H9 (cell line): ENCODE results near the gene TRPM2. TPM values are rescaled to one million over a fixed set of nuclear protein-coding genes. Genes with fewer than 3 reads are reported as not detected.

Experiments
- DNase-seq: peaks from one replicate; pipeline ENCODE4 v3.0.0-alpha.2; 2017
- H2AFZ ChIP-seq: one replicate; pipeline ENCODE4 v1.6.1; 2013; ENCODE audit warnings: mild to moderate bottlenecking, low read length, control low read depth, moderate library complexity
- H2AK5ac ChIP-seq: 2 replicates; pipeline ENCODE4 v1.6.1; 2013; ENCODE audit warnings: low read length, control low read depth, mixed read lengths; ENCODE audit not compliant: insufficient read length
- H2BK120ac ChIP-seq: one replicate; pipeline ENCODE4 v1.6.1; 2013; ENCODE audit warnings: low read depth, mild to moderate bottlenecking, low read length, control low read depth, inconsistent platforms; ENCODE audit not compliant: poor library complexity, severe bottlenecking
- H2BK12ac ChIP-seq: 2 replicates; pipeline ENCODE4 v1.6.1; 2013; ENCODE audit warnings: low read length, control low read depth, mixed read lengths, low read depth; ENCODE audit not compliant: insufficient read length
- H2BK15ac ChIP-seq: 2 replicates; pipeline ENCODE4 v1.6.1; 2013; ENCODE audit warnings: low read depth, low read length, control low read depth
- H2BK20ac ChIP-seq: one replicate; pipeline ENCODE4 v1.6.1; 2013; ENCODE audit warnings: low read depth, mild to moderate bottlenecking, low read length, control low read depth, inconsistent platforms; ENCODE audit not compliant: poor library complexity, severe bottlenecking
- H2BK5ac ChIP-seq: 2 replicates; pipeline ENCODE4 v1.6.1; 2013; ENCODE audit warnings: low read length, control low read depth, mixed read lengths; ENCODE audit not compliant: insufficient read length
- H3K14ac ChIP-seq: 2 replicates; pipeline ENCODE4 v1.6.1; 2013; ENCODE audit warnings: low read length, control low read depth; ENCODE audit not compliant: insufficient read depth
- H3K18ac ChIP-seq: 2 replicates; pipeline ENCODE4 v1.6.1; 2013; ENCODE audit warnings: low read depth, mild to moderate bottlenecking, mixed read lengths, low read length, control low read depth; ENCODE audit not compliant: insufficient read length
- H3K23ac ChIP-seq: 2 replicates; pipeline ENCODE4 v1.6.1; 2013; ENCODE audit warnings: low read length, control low read depth, mixed read lengths, low read depth; ENCODE audit not compliant: insufficient read length
- H3K23me2 ChIP-seq: 2 replicates; pipeline ENCODE4 v1.6.1; 2013; ENCODE audit warnings: low read depth, mild to moderate bottlenecking, mixed read lengths, low read length, control low read depth; ENCODE audit not compliant: insufficient read length, poor library complexity, severe bottlenecking
- H3K27ac ChIP-seq: 2 replicates; pipeline ENCODE4 v1.5.1; 2013; ENCODE audit warnings: low read length, control low read depth, mixed read lengths, low read depth; ENCODE audit not compliant: insufficient read length
- H3K27me3 ChIP-seq: 2 replicates; pipeline ENCODE4 v1.6.1; 2013; ENCODE audit warnings: low read length, control low read depth, inconsistent platforms; ENCODE audit not compliant: insufficient read depth
- H3K4ac ChIP-seq: 2 replicates; pipeline ENCODE4 v1.6.1; 2013; ENCODE audit warnings: low read depth, mild to moderate bottlenecking, control low read depth, inconsistent platforms, low read length, moderate library complexity
- H3K4me1 ChIP-seq: 2 replicates; pipeline ENCODE4 v1.6.1; 2013; ENCODE audit warnings: low read length, control low read depth, inconsistent platforms; ENCODE audit not compliant: insufficient read depth
- H3K4me2 ChIP-seq: 2 replicates; pipeline ENCODE4 v1.6.1; 2013; ENCODE audit warnings: low read length, control low read depth, mixed read lengths; ENCODE audit not compliant: insufficient read length, insufficient read depth
- H3K56ac ChIP-seq: 2 replicates; pipeline ENCODE4 v1.6.1; 2013; ENCODE audit warnings: low read depth, mild to moderate bottlenecking, mixed read lengths, low read length, control low read depth; ENCODE audit not compliant: insufficient read length
- H3K79me1 ChIP-seq: 2 replicates; pipeline ENCODE4 v1.6.1; 2013; ENCODE audit warnings: low read depth, mild to moderate bottlenecking, moderate library complexity, low read length, control low read depth, inconsistent platforms; ENCODE audit not compliant: insufficient read depth, poor library complexity, severe bottlenecking
- H3K79me2 ChIP-seq: 2 replicates; pipeline ENCODE4 v1.6.1; 2013; ENCODE audit warnings: low read length, control low read depth, inconsistent platforms; ENCODE audit not compliant: insufficient read depth
- H3K9ac ChIP-seq: 2 replicates; pipeline ENCODE4 v1.6.1; 2013; ENCODE audit warnings: low read length, control low read depth, mixed read lengths; ENCODE audit not compliant: insufficient read length; ENCODE audit errors: extremely low read depth
- H3K9me3 ChIP-seq: one replicate; pipeline ENCODE4 v1.6.1; 2013; ENCODE audit warnings: low read depth, low read length, inconsistent platforms; ENCODE audit not compliant: control insufficient read depth
- H3T11ph ChIP-seq: one replicate; pipeline ENCODE4 v1.6.1; 2013; ENCODE audit warnings: mild to moderate bottlenecking, low read length, control low read depth, inconsistent platforms
- H4K20me1 ChIP-seq: one replicate; pipeline ENCODE4 v1.6.1; 2013; ENCODE audit not compliant: control insufficient read depth, insufficient read length, insufficient read depth
- H4K5ac ChIP-seq: 2 replicates; pipeline ENCODE4 v1.6.1; 2013; ENCODE audit warnings: low read depth, mild to moderate bottlenecking, mixed read lengths, low read length, control low read depth; ENCODE audit not compliant: insufficient read length
- H4K8ac ChIP-seq: replicated peaks from 2 replicates; pipeline ENCODE4 v1.6.1; 2013; ENCODE audit warnings: low read length, control low read depth, mixed read lengths, low read depth; ENCODE audit not compliant: insufficient read length
- H4K91ac ChIP-seq: 2 replicates; pipeline ENCODE4 v1.6.1; 2013; ENCODE audit warnings: low read depth, mild to moderate bottlenecking, moderate library complexity, mixed read lengths, low read length, control low read depth; ENCODE audit not compliant: insufficient read length
- H3K27ac Mint-ChIP-seq, 3 experiments: 2 replicates in 2 of 3; 3 replicates in 1 of 3; pipeline ENCODE4 v1.8.0; 2020 to 2021; ENCODE audit warnings: mixed read lengths in 3 of 3, mild to moderate bottlenecking in 1 of 3, moderate library complexity in 1 of 3
- H3K27me3 Mint-ChIP-seq: 2 replicates; pipeline ENCODE4 v1.8.0; 2021; ENCODE audit warnings: low read depth, mild to moderate bottlenecking, moderate library complexity, mixed read lengths
- H3K36me3 Mint-ChIP-seq, 3 experiments: 2 replicates in 2 of 3; 3 replicates in 1 of 3; pipeline ENCODE4 v1.8.0; 2020 to 2021; ENCODE audit warnings: low read depth in 3 of 3, mixed read lengths in 3 of 3; ENCODE audit not compliant: insufficient read depth in 1 of 3
- H3K4me1 Mint-ChIP-seq, 2 experiments: 2 replicates each; pipeline ENCODE4 v1.8.0; 2020; ENCODE audit warnings: mixed read lengths in 2 of 2
- H3K4me3 Mint-ChIP-seq, 2 experiments: 2 replicates in 1 of 2; 3 replicates in 1 of 2; pipeline ENCODE4 v1.8.0; 2020 to 2021; ENCODE audit warnings: mild to moderate bottlenecking in 2 of 2, mixed read lengths in 2 of 2, moderate library complexity in 1 of 2
- H3K9me3 Mint-ChIP-seq, 2 experiments: 2 replicates in 1 of 2; 3 replicates in 1 of 2; pipeline ENCODE4 v1.8.0; 2020; ENCODE audit warnings: mild to moderate bottlenecking in 2 of 2, mixed read lengths in 2 of 2, moderate library complexity in 1 of 2
- WGBS: extraction: QIAGEN DNeasy Blood & Tissue Kit; methylation state at CpG from one replicate; pipeline ENCODE4 v1.1.7; 2013; ENCODE audit warnings: missing lambda C conversion rate, low lambda C conversion rate, mixed read lengths; ENCODE audit not compliant: insufficient read length; ENCODE audit errors: extremely low coverage; 5-methylcytosine and 5-hydroxymethylcytosine counted together
- total RNA-seq: library from RNA; stranded (reverse); gene quantifications from 2 replicates; pipeline ENCODE4 v1.2.1, GENCODE V29; 2021
- TF ChIP-seq, protein P1 (sequence below): fragments of 200-600 bp; sonication (generic); conservative IDR thresholded peaks from 3 replicates; pipeline ENCODE4 v1.8.0; 2021; ENCODE audit warnings: antibody characterized with exemption, mild to moderate bottlenecking

Gene TRPM2
- total RNA-seq, 1 experiment from 2014 or later, result 0.68 TPM

DNA sequence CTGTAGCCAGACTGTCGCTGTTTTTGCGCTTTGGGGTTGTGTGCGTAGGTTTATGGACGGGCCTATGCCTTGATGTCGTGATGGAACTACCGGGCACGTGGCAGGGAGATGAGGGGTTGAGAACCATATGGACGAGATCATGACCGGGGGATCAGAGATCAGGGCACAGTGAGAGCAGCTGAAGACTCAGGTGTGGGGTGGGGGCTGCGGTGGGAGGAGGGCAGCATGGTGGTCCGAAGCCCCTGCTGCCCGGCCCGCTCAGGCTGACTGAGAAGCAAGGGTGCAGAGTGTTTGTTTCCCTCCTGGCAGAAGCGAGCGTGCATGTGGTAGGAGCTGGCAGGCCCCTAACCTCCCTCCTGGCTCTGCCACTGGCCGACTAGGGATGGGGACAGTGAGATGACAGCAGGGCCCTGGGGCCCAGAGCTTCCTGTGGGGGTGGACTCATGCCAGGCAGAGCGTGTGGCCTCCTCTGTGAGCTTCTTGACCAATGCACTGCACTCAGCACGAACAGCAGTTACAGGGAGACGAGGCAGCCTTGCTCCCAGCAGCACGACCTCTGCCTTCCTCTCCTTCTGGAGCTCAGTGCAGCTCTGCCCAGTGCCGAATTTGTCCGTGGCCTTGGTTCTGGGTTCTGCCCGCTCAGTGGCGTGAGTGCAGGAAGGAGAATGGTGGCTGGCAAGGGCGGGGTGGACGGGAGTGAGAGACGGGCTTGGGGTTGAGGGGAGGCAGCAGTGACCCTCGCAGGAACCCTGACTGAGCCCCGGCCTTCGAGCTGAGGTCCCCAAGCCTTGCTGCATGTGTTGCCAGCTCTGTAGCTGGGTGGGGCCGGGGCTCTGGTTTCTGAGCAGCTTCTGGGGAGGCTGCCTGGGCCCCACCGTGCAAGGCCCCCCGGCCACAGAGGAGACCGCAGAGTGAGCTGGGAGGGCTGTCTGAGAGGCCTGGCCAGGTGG lies 79.7 kb downstream of the TRPM2 start:
- H4K91ac ChIP-seq, result no peak overlapping the region
- H3K27me3 ChIP-seq, result no peaks in the 10 kb centered on the region
- H3K4me1 Mint-ChIP-seq, result no peaks in the 10 kb centered on the region
- H2BK120ac ChIP-seq, result no peak overlapping the region
- peak; percentile 25 for DNase-seq
- H2BK20ac ChIP-seq, result no peak overlapping the region
- TF ChIP-seq, protein P1, sequence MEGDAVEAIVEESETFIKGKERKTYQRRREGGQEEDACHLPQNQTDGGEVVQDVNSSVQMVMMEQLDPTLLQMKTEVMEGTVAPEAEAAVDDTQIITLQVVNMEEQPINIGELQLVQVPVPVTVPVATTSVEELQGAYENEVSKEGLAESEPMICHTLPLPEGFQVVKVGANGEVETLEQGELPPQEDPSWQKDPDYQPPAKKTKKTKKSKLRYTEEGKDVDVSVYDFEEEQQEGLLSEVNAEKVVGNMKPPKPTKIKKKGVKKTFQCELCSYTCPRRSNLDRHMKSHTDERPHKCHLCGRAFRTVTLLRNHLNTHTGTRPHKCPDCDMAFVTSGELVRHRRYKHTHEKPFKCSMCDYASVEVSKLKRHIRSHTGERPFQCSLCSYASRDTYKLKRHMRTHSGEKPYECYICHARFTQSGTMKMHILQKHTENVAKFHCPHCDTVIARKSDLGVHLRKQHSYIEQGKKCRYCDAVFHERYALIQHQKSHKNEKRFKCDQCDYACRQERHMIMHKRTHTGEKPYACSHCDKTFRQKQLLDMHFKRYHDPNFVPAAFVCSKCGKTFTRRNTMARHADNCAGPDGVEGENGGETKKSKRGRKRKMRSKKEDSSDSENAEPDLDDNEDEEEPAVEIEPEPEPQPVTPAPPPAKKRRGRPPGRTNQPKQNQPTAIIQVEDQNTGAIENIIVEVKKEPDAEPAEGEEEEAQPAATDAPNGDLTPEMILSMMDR, result no peak
- H4K8ac ChIP-seq, result no peak overlapping the region
- no peak overlapping the region for H3T11ph ChIP-seq
- no peak overlapping the region for H2BK15ac ChIP-seq
- H4K5ac ChIP-seq, result no peak overlapping the region
- no peak overlapping the region; a peak in 1 of 5 replicates for H3K4me3 Mint-ChIP-seq
- no peak overlapping the region for H3K9ac ChIP-seq
- no peaks in the 10 kb centered on the region; the same call in 1 of the 2 replicates for H3K27me3 Mint-ChIP-seq
- no peak overlapping the region for H2AK5ac ChIP-seq
- H3K9me3 Mint-ChIP-seq, result peaks cover 10 to 16% of the 10 kb centered on the region in 2 experiments; a peak in 4 of 5 replicates
- no peak overlapping the region for H2BK12ac ChIP-seq
- no peak overlapping the region for H3K23ac ChIP-seq
- H3K56ac ChIP-seq, result no peak overlapping the region
- H3K18ac ChIP-seq, result no peak overlapping the region
- no peaks in the 10 kb centered on the region for H3K79me1 ChIP-seq
- no peaks in the 10 kb centered on the region for H3K23me2 ChIP-seq
- H2BK5ac ChIP-seq, result no peak overlapping the region
- H3K4me2 ChIP-seq, result no peak overlapping the region
- H3K79me2 ChIP-seq, result no peaks in the 10 kb centered on the region
- no peaks in the 10 kb centered on the region for H3K9me3 ChIP-seq
- WGBS, result no CpG with 5 or more reads among the region's 34 CpGs
- no peak overlapping the region for H3K27ac ChIP-seq
- no peak overlapping the region for H2AFZ ChIP-seq
- no peak overlapping the region for H3K4ac ChIP-seq
- H3K4me1 ChIP-seq, result no peaks in the 10 kb centered on the region
- no peak overlapping the region for H3K27ac Mint-ChIP-seq
- no peak overlapping the region for H3K14ac ChIP-seq
- no peaks in the 10 kb centered on the region; a peak in 1 of 7 replicates for H3K36me3 Mint-ChIP-seq
- H4K20me1 ChIP-seq, result no peaks in the 10 kb centered on the region
